ENCODE data around the gene HOXA3. TPM values are rescaled to one million over a fixed set of nuclear protein-coding genes. Genes with fewer than 3 reads are reported as not detected.

HOXA3 gene
- total RNA-seq, 1 donor from 2014 or later, result not detected

DNA sequence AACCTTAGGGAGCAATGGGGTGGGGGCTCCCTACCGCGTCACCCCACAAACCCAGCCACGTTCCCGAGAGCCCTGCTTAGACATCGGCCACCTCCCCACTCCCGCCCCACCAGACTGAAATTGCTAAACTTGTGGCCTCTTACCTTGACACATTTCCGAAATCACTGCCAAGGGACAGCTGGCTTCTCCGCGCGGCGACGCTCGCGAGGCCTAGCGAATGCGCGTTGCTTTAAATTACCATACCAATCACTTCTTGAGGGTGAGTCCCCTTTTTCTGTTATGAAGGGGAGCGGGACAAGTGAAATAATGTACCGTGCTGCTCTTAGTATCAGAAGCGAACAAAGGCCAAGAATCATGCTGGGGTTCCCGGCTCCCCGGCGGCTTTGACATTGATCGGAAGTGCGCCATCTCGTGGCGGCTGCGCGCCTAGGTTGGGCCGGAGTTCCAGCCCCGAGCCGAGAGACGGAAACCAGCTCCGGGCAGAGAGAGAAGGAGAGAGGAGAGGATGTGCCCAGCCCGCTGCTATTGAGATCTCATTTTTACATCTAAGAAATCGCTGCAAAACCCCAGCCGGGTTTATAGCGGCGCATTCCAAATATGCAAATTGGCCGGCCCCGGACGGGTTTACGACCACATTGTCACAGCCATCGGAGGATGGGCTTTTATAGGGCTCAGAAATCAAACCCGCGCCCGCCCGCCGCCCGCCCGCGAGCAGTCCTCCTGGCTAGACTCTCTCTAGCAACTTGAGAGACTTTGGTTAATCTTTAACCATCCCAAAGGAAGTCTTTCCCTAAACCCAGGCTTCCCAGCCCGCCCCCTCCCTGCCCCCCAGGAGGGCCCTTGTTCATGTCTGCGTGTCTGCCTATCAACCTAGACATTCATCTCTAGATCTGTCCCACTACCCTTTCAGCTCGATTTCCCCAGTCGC, 27.4 kb upstream of the HOXA3 start:
- DNase-seq (ENCODE audit: low spot score in 2 of 2), result peak in 1 of 2 donors; percentile 64
- no peak for FAIRE-seq

DNA sequence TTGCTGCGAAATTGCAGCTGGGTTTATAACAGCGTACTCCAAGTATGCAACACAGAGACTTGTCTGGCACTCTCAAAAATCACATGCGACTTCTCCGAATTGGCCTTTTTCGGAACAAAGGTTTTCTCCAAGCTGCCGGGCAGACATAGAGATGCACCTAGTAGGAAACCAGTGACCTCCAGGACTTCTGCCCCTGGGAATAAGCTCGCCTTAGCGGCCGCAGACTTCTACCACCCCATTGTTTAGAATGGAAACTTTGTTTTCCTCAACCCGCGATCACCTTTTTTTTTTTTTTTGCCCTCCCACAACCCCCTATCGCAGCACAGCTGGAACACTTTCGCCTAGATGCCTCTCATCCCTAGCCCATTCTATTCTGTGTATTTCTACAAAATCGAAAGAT, 26.6 kb upstream of the HOXA3 start:
- no peak for DNase-seq (ENCODE audit: low spot score in 2 of 2)
- no peak for FAIRE-seq

DNA sequence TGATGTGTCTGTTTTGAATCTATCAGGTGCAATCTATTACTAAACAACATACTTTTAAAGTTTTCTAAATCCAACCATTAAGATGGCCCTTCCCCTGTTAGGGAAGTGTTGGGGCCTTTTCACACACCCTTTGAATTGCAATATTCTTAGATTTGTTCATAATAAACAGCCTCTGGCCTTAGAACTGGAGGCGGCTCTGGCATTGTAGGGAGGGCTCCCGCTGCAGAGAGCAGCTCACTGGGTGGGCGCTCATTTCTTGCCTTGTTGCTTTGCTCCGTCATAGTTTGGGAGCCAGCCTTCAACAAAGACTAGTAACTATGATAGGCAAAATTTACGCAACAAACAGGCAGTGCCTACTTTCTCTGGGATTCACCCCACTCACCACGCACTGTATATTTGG, 26.0 kb upstream of the HOXA3 start:
- DNase-seq (ENCODE audit: low spot score in 2 of 2) (no peak), FAIRE-seq (no peak)

DNA sequence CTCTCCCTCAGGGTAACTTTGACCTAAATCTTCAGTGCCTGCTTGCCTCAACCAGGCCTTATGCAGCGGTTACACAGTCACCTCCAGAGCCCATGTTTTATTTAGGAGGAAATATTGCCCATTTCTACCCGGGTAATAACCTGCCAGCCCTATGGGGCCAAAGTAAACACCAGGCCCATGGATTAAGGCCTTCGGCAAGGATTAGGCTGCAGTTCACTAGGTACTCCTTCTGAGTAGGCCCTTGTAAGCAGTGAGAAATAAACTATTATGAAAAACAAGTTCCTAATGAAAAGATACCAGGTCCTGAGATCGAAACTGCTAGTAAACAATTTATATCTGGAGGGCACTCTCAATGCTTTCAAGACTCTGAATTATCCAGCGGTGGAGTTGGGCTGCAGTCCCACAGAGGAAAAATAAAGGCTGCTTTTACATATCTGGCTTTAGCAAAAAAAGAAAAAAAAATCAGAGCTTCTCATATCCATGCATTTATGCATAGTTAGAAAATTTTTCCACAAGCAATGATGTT, 25.5 kb upstream of the HOXA3 start:
- DNase-seq (ENCODE audit: low spot score in 2 of 2), result no peak
- FAIRE-seq, result no peak

DNA sequence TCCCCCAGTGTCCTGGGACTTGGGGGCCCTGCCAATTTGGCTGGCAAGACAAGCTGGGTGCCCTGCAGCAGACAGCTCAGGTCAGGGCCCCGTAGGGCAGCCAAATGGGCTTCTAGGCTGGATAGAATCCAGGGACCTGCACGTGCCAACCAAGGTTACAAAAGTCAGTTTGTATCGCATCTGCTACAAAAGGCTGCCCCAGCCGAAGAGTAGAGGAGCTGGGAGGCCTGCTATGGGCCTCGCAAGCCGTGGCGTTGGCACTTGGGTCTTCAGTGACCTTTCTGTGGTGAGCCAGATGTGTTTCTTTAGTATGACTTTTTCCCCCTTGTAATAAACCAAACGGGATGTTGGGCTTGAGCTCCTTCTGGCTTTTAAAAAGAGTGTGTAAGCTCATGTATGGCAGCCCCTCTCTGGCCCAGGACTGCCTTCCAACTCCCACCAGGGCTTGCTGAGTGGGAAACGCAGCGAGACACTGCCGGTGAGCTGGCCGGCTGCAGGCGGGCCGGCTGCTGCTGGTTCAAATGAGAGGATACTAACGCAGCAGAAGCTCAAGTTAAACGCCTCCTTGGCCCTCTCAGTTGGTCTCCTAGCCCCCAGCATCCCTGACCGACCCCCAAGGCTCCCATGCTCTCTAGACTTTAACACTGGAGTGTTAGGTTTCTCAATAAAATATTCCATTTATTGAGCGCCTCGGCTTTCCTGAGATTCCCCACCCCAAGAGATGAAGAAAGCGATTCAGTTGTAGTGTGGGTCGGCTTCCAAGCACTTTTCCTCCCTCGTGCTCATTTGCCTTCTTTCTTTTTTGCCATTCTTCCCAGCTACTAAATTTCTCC, 24.8 kb upstream of the HOXA3 start:
- FAIRE-seq, result no peak

DNA sequence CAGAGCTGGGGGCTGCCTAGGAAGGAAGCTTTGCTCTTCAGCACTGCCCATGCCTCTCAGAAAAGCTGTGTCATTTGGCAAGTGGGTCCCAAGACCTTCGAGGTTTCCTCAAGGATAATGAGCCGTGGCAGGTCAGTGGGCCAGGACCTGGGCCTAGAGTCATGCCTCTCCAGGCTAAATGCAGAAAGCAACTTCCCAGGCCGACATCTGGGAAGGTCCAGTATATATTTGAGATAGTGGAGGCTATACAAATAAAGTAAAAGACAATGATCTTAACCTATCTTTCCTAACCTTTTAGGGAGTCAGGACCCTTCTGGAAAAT, 24.1 kb upstream of the HOXA3 start:
- DNase-seq (ENCODE audit: low spot score in 2 of 2) (no peak), FAIRE-seq (no peak)

More for the DNA sequence above, 24.8 kb upstream of the HOXA3 start:
- no peak for DNase-seq (ENCODE audit: low spot score in 2 of 2)

DNA sequence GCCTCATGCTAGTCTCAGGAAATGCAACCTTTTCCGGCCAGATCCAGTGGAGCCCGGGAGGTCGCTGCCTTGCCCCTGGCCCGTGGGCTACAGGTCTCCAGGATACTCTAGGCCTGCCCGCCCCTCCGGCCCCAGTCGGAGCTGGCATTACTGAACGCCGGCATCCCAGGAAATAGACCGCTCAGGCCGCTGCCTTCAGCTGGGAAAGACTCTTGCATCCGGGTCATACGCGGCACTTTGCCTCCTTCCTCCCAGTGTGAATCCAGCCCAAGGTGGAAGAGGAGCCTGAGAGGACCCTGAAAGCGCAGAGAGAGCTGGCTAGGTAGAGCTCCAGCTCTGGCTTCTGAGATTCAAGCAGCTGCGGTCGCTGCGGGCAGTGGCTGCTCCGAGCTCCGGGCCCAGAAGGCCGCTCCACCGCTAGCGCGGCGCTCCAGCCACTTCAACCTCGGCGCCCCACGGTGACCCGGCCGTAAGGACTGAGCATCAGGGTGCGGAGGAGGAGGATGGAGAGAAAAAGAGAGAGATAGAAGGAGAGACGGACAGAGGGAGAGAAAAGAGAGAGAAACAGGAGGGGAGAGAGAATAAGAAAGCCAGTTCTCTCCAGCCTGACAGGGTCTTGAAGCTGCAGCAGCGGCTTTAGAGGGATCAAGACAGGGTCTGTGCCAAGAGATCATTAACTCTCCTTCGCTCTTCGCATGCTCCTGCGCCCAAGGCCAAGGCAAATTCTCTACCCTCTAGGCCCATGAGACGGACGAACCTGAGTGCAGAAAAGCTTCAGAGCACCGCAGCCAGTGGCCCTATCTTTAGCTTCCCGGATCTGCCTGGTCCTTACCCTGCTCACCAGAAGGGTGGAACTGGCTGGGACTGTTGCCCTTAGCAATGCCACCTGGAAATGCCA, 23.5 kb upstream of the HOXA3 start:
- no peak for FAIRE-seq
- no peak for DNase-seq (ENCODE audit: low spot score in 2 of 2)

DNA sequence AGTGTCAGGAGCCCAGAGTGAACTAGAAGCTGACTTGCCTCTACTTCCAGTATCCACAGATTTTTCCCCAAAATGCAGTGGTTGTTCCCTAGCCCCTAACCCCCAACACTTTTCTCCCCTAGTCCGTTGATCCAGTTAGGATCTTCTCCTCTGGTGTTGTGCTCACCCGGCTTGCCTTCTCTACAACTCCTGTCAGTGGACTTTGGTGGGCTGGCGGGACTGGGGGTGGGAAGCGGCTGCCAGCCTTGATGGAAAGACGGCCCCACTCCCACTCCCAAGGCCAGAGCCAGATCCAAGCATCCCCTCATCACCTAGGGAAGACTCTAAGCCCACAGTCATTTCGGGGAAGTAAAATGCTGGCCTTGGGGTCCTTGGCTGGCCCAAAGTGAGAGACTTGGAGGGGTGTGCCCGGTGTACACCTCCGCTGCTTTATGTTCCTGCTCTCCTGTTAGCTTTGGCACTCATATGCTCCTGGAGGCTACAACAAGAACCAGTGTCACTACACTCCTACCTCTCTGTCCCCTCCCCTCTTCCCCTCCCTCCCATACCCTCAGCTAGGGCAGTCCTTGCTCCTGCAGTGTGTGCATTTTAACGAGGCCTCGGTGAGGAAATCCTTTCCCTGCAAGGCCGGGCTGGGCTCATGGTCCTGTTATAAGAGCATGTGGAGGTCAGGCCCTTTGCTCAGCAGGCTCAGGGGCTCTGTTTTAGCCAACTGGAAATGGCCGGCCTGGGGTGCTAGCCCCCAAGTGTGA, 22.7 kb upstream of the HOXA3 start:
- DNase-seq (ENCODE audit: low spot score in 2 of 2), result no peak
- no peak for FAIRE-seq

DNA sequence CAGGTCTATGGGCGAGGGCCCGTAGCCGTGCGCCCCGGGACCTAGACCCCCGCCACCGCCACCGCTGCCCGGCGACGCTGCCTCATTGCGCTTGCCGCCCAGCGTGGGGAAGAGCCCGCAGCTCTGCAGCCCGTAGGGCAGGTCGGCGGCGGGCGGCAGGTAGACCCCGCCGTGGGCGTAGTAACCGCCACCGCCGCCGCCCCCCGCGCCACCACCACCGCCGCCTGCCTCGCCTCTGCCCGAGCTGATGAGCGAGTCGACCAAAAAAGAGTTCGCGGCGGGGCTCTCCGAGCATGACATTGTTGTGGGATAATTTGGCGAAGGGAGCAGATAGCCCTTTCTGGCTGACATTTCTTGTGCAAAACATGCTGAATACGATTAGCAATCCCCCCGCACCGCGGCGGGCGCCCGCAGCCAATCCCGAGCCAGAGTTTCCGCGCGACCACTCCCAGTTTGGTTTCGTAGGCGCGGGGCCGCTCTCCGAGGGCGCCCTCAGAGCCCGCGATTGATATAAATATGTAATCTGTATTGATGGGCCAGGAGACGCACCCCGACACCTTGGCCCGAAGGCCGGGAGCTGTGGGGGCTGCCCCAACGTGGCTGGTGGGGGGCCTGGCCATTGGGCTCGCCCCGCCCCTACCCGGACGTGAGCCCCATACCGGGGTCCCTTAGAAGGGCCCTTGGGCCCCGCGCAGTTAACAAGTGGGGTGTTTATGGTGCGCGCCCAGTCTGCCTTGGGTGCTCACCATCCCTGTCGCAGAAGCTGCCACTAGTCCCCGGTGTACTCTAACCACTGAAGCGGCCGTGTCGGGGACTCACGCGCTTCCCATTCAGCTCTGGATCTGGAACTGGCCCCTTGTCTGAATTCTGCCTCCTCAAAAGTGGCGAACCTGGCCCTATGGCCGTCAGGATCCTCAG, 21.8 kb upstream of the HOXA3 start, which contains the start of gene HOXA10:
TSS of gene HOXA10 (minus strand) at position 365 of the 918 bp plus-strand sequence. CDS start at position 351, 14 bp downstream.
- FAIRE-seq (no peak), DNase-seq (ENCODE audit: low spot score in 2 of 2) (no peak)

DNA sequence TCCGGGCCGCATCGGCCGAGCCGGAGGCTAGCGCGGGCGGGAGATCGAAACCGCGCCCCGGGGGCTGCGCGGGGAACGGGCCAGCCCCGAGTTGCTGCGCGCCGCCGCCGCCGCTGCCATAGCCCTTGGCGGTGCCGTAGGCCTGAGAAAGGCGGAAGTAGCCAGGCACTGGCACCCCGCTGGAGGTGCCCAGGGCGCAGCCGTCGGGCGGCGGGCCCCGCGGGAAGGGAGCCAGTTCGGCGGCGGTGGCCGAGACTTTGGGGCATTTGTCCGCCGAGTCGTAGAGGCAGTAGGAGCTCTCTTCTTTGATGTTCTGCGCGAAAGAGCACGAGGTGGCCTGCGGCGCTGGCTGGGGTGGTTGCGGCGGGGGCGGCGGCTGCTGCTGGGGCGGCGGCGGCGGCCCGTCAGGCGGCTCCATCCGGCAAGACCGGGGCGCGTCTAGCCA, 21.1 kb upstream of the HOXA3 start:
- DNase-seq (ENCODE audit: low spot score in 2 of 2) (no peak), FAIRE-seq (no peak)

DNA sequence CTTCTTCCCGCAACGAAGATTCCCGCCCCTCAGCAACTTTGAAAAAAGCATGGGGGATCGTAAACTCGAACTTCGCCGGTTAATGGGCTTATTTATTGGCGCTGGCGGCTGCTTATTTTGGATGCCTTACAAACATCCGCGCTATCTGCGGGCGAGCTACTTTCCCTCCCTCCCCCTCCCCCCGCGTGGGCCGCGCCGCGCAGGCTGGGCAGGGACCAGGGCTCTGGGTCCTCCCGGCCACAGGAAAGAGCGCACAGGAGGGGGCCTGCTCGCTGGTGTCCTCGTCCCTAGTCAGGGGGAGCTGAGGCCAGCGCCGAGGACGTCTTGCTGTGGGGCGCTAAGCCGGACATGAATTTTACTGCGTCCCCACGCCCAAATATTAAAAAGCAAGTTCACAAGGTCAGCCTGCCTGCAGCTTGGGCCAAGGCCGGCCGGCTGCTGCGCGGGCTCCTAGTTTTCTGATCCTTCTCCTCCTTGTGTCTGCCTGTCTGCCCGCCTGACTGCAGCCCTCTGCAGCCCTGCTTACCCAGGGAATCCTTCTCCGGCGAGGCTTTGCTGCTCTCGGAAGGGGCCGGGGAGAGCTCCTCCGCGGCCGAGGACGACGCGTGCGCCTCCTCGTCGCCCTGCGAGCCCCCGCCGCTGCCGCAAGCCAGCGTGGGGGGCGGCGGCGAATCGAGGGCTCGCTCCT, 20.6 kb upstream of the HOXA3 start:
- no peak for DNase-seq (ENCODE audit: low spot score in 2 of 2)
- no peak for FAIRE-seq

DNA sequence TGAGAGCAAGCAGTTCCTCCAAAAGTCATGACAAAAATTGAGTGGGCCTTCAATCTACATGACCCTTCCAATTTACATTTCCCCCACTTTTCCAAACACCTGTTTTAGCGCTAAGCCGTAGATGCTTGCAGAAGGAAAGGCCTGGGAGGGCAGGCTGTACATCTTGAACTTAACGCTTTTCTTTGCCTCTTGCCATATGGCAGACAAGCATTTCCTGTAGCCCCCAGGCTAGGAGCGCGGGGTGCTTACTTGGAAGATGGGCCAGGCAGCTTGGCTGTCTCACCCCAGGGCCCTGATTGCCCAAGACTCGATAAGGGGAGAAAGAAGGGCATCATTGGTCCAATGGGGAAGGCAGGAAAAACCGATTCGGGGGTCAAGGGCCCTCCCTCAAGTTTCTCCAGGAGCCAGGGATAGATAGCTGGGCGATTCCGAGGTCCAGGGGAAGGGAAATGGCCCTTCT, 20.0 kb upstream of the HOXA3 start:
- FAIRE-seq (no peak), DNase-seq (ENCODE audit: low spot score in 2 of 2) (no peak)

DNA sequence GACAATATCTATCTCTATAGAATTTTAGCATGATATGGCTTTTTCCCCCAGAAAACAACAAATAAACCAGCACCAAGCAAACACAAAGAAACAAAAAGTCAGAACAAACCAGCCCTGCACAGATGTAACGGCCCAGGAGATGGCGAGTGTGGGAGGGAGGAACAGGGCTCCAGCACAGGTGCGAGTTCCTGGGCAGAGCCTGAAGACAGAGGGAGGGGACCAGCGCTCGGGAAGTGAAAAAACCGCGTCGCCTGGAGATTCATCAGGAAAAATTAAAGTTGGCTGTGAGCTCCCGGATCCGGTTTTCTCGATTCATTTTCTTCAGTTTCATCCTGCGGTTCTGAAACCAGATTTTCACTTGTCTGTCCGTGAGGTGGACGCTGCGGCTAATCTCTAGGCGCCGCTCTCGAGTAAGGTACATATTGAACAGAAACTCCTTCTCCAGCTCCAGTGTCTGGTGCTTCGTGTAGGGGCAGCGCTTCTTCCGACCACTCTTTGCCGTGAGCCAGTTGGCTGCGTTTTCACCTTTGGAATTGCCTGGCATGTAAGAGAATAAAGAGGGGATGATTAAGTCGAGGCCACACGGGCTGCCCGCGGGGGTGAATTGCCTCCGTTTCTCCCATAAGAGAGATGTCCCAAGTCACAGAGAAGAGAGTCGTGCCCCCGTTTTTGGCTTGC, 19.4 kb upstream of the HOXA3 start:
- no peak for DNase-seq (ENCODE audit: low spot score in 2 of 2)
- no peak for FAIRE-seq

DNA sequence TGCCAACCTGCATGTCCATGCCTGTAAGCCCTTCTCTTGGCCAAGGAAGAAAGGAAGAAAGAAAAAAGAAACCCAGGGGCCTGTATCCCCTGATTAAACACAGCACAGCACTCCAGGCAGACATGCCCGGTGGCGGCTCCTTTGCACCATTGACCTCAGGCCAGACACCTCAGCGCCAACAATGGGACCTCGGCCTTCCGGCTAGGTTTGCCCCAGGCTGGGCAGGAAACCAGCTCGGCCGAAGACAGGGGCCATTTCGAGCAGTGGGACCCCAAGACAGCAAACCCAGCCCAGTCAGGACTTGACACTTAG, 18.9 kb upstream of the HOXA3 start:
- DNase-seq (ENCODE audit: low spot score in 2 of 2), result no peak
- FAIRE-seq, result no peak

DNA sequence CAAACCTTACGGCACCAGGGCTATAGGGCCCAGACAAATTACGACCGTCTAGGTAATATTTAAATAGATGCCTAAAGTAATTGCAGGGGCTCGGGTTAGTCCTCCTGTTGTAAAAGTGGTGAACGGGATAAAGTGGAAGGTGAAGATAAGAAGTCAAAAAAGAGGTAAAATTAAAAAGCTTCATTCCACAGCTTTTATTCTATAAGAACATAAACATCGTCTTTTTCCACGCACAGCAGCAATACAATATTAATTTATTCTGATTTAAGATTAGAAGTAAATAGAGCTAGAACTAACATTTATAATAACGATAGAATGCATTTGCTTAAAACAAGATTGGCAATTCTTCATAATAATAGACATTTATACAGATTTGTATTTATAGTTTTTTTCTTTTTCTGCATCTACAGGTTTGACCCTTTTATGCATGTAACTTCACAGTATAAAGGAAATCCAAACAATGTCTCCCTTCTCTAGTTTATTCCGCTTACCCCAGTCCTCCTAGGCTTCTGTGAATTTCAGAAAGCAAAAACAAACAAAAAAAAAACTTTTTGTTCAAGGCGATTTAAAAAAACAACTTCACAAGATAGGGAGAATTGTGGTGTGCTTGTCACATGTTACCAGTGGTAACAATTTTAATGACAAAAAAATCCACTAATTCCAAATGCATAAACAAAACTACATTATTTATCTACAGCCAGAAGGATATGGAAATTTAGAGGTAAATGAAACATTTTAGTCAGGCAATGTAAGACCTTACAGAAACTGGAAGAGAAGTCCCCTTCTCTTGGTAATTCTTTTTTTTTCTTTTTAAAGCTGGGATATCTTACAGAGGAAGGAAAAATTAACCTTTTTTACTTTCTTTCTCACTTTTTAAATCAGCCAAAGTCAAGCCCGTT, 18.3 kb upstream of the HOXA3 start:
- FAIRE-seq, result no peak
- DNase-seq (ENCODE audit: low spot score in 2 of 2), result no peak

DNA sequence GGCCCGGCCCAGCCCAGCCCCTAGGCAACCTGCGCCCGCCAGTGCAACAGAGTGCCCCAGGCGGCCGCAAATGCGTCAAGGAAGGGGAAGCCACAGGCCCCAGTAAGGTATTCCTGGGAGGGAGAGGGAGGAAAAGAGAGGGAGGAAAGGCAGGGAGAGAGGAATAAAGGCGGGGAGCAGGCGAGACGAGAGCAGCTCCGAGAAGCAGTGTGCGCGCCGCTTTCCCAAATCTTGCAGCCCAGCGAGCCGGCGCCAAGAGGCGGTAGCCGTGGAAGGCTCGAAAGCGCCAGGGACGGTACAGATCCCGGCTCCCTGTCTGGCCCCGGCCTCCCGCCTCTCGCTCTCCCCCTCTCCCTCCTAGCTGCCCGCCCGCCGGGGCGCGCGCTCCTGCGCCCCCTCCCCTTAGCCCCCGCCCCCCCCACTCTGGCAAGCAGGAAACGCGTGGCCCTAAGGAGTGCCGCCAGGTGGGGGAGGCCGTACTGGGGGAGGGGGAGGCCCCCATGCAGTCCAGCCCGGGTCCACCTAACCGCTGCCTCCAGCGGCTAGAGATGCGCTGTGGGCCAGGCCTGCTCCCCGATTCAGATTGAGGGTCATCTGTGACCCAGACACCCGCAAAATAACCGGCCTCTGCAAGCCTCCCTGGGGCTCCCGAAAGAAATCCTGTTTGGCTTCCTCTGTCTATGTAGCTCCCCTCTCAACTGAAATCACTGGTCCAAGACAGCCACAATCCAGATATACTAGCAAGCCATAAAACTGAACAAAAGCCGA, 17.5 kb upstream of the HOXA3 start:
- no peak for DNase-seq (ENCODE audit: low spot score in 2 of 2)
- FAIRE-seq, result no peak
